Stimulated activated CD8-positive, alpha-beta memory T cell treated with anti-CD3 and anti-CD28 coated beads, Interleukin-15, amount 100 ng/mL, for 4 hours (primary cell): ENCODE measurements around the gene GABBR2.

Experiments
- DNase-seq, 2 donors: peaks; one replicate each; pipeline ENCODE4 v3.0.0-alpha.2; 2020; ENCODE audit warnings: low read depth in 2 of 2

The GABBR2 gene

GRCh38 chr9:98634685-98635336 is 73.9 kb downstream of the GABBR2 start:
- no peak for DNase-seq

GRCh38 chr9:98632839-98633238 is 75.9 kb downstream of the GABBR2 start:
- no peak for DNase-seq

- no peak for DNase-seq
These were observed 81.4 kb downstream of the GABBR2 start for GRCh38 chr9:98627296-98627695.

- DNase-seq: no peak
These were observed 83.0 kb downstream of the GABBR2 start for GRCh38 chr9:98625728-98626127.

- DNase-seq: no peak
These were observed 88.9 kb downstream of the GABBR2 start for GRCh38 chr9:98619788-98620187.

GRCh38 chr9:98615633-98616032 is 93.1 kb downstream of the GABBR2 start:
- no peak for DNase-seq

- DNase-seq: no peak
These were observed 93.8 kb downstream of the GABBR2 start for GRCh38 chr9:98614941-98615340.

- no peak for DNase-seq
These were observed 96.5 kb downstream of the GABBR2 start for GRCh38 chr9:98612061-98612752.

- no peak for DNase-seq
These were observed 97.4 kb downstream of the GABBR2 start for GRCh38 chr9:98611319-98611718.

GRCh38 chr9:98610711-98611110 is 98.0 kb downstream of the GABBR2 start:
- DNase-seq: no peak

- no peak for DNase-seq
These were observed 98.5 kb downstream of the GABBR2 start for GRCh38 chr9:98610211-98610610.

- DNase-seq: no peak
These were observed 99.1 kb downstream of the GABBR2 start for GRCh38 chr9:98609646-98610045.

- no peak for DNase-seq
These were observed 100.9 kb downstream of the GABBR2 start for GRCh38 chr9:98607787-98608186.

- no peak for DNase-seq
These were observed 101.6 kb downstream of the GABBR2 start for GRCh38 chr9:98607152-98607551.

GRCh38 chr9:98606730-98607129 is 102.0 kb downstream of the GABBR2 start:
- no peak for DNase-seq

- DNase-seq: no peak
These were observed 103.6 kb downstream of the GABBR2 start for GRCh38 chr9:98605116-98605515.

GRCh38 chr9:98603821-98604383 is 104.8 kb downstream of the GABBR2 start:
- DNase-seq: no peak

- DNase-seq: no peak
These were observed 105.8 kb downstream of the GABBR2 start for GRCh38 chr9:98602839-98603500.

- DNase-seq: no peak
These were observed 108.1 kb downstream of the GABBR2 start for GRCh38 chr9:98600631-98601030.

GRCh38 chr9:98599566-98600216 is 109.0 kb downstream of the GABBR2 start:
- no peak for DNase-seq

- DNase-seq: no peak
These were observed 109.9 kb downstream of the GABBR2 start for GRCh38 chr9:98598861-98599260.

- no peak for DNase-seq
These were observed 111.4 kb downstream of the GABBR2 start for GRCh38 chr9:98597236-98597771.
